HS-5 (cell line): ENCODE data around the gene NMNAT3.
"Not testable (repeated sequence)": the region's sequence is repeated elsewhere in the genome, so short reads cannot be mapped to it uniquely, and the experiment has no call there.

ENCODE experiments used
- DNase-seq: peaks from one replicate; pipeline ENCODE4 v3.0.0-alpha.2; 2012; ENCODE audit warnings: low read depth

Gene NMNAT3

GRCh38 chr3:139636511-139636910, 41.3 kb downstream of the NMNAT3 start:
- DNase-seq = no peak

GRCh38 chr3:139634111-139634635, 43.6 kb downstream of the NMNAT3 start:
- DNase-seq = no peak

GRCh38 chr3:139633511-139633910, 44.3 kb downstream of the NMNAT3 start:
- no peak for DNase-seq

- no peak for DNase-seq
Measured at GRCh38 chr3:139630542-139630941, 47.2 kb downstream of the NMNAT3 start.

GRCh38 chr3:139629033-139629432, 48.7 kb downstream of the NMNAT3 start:
- no peak for DNase-seq

GRCh38 chr3:139627759-139628158, 50.0 kb downstream of the NMNAT3 start:
- DNase-seq = no peak

GRCh38 chr3:139620438-139620837, 57.3 kb downstream of the NMNAT3 start:
- no peak for DNase-seq

GRCh38 chr3:139619484-139619883, 58.3 kb downstream of the NMNAT3 start:
- DNase-seq = no peak

GRCh38 chr3:139617672-139618268, 60.0 kb downstream of the NMNAT3 start:
- DNase-seq = no peak

GRCh38 chr3:139611528-139611927, 66.2 kb downstream of the NMNAT3 start:
- DNase-seq = no peak

- no peak for DNase-seq
Measured at GRCh38 chr3:139610886-139611285, 66.9 kb downstream of the NMNAT3 start.

- DNase-seq = no peak
Measured at GRCh38 chr3:139608924-139609323, 68.8 kb downstream of the NMNAT3 start.

GRCh38 chr3:139608108-139608380, 69.7 kb downstream of the NMNAT3 start:
- DNase-seq = no peak

- no peak for DNase-seq
Measured at GRCh38 chr3:139607257-139608107, 70.3 kb downstream of the NMNAT3 start.

GRCh38 chr3:139602003-139602402, 75.8 kb downstream of the NMNAT3 start:
- no peak for DNase-seq

- no peak for DNase-seq
Measured at GRCh38 chr3:139601191-139601961, 76.4 kb downstream of the NMNAT3 start.

- DNase-seq = no peak
Measured at GRCh38 chr3:139597947-139598346, 79.8 kb downstream of the NMNAT3 start.

- not testable (repeated sequence) for DNase-seq
Measured at GRCh38 chr3:139591186-139591585, 86.6 kb downstream of the NMNAT3 start.

GRCh38 chr3:139588450-139588849, 89.3 kb downstream of the NMNAT3 start:
- DNase-seq = no peak

- DNase-seq = no peak
Measured at GRCh38 chr3:139587797-139588196, 90.0 kb downstream of the NMNAT3 start.

- DNase-seq = no peak
Measured at GRCh38 chr3:139586420-139587017, 91.3 kb downstream of the NMNAT3 start.

GRCh38 chr3:139585820-139586219, 92.0 kb downstream of the NMNAT3 start:
- no peak for DNase-seq
